NCI-H2081 treated with DMSO at 0.1 percent for 48 hours (cell line): ENCODE data around the gene ELFN1.

ENCODE experiments used
- DNase-seq: peaks from one replicate; lab custom pipeline; 2025; lab: John Stamatoyannopoulos, UW

Gene ELFN1

GRCh38 chr7:1642291-1642731 lies 27.8 kb upstream of the ELFN1 start:
- DNase-seq = no peak

DNA sequence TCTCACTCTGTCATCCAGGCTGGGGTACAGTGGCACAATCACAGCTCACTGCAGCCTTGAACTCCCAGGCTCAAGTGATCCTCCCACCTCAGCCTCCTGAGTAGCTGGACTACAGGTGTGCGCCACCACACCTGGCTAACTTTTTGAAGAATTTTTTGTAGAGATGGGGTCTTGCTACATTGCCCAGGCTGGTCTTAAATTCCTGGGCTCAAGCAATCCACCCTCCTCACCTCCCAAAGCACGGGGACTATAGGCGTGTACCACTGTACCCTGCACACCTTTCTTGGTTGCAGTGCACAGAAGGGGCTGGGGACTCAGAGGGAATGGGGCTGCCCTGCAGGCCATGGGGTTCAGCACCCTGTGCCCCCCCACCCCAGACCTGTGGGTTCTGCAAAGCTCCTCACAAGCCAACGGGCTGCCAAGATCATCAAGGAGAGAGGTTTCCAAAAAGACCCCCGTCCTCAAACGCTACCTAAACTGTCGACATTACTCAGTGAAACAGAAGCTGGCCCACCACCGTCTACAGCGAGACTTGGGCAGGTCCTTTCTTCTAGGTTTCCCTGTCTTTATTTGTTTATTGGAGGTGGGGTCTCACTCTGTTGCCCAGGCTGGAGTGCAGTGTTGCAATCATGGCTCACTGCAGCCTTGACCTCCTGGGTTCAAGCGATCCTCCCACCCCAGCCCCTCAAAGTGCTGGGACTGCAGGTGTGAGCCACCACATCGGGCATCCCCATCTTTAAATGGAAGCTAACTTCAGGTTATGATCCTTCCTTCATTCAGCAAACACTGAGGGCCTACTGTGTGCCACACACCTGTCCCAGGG lies 26.6 kb upstream of the ELFN1 start:
- no peak for DNase-seq

GRCh38 chr7:1644341-1645070 lies 25.6 kb upstream of the ELFN1 start:
- no peak for DNase-seq

- no peak for DNase-seq
Measured at GRCh38 chr7:1645071-1645409, 25.0 kb upstream of the ELFN1 start.

DNA sequence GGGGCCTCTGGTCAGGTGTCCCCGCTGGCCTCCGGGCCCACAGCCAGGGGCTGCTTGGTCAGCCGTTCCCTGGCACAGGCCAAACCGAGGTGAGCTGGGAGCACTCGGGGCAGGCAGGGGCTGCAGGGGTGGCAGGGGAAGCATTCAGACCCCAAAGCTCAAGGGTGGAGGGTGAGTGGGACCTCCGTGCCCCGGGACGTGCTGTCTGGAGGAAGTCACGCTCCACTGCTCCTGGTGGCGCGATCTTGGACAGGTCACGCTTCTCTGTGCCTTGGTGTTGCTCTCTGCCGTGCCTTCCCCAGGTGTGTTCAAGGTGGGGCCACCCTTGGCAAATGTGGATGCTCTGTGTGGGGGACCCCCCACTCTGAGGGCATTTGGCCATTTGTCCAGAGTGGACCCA lies 24.6 kb upstream of the ELFN1 start:
- no peak for DNase-seq

GRCh38 chr7:1646391-1646790 lies 23.7 kb upstream of the ELFN1 start:
- no peak for DNase-seq

GRCh38 chr7:1646957-1647891 lies 22.9 kb upstream of the ELFN1 start:
- DNase-seq = no peak

- DNase-seq = no peak
Measured at GRCh38 chr7:1647961-1648672, 22.0 kb upstream of the ELFN1 start.

DNA sequence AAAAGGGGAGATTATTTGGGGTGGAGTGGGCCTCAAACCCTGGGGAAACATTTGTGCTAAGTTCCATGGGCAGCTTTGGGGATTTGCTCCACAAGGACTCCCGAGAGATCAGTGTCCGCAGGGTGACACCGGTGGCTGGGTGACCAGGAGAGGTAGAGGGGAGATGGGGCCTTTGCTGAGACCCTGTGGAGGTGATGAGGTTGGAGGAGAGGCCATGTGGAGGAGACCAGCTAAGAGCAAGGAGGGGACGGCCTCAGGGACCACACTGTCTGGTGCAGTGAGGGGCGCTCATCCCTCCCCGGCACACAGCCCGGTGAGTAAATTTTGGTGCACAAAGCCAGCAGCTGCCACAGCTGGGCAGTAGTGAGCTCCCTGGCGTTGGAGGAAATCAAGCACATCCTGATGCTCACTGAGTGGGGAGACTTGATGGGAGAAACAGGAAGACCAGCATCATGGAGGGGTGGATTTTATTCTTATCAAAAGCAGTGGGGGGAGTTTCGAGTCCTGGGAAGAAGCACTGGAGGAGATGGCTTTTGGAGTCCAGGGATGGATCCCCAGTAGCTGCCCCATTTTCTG lies 20.2 kb upstream of the ELFN1 start:
- no peak for DNase-seq

GRCh38 chr7:1650363-1651030 lies 19.6 kb upstream of the ELFN1 start:
- DNase-seq = no peak

DNA sequence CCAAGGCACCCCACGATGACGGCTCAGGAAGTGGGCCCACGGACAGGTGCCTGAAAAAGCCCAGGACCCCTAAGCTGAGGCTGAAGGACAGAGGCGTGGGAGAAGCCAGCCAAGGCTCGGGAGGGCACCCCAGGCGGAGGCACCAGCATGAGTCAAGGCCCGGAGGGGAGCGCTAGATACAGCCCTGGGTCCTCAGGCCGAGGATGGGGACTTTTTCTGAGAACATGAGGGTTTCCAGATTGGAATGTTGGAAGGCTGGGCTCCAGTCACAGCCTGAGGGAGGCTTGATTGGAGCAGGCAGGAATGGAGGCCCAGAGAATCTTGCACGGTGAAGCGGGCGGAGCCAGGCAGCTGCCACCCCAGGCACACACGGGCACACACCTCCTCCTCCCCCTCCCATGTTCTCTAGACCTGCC lies 19.0 kb upstream of the ELFN1 start:
- DNase-seq = no peak

DNA sequence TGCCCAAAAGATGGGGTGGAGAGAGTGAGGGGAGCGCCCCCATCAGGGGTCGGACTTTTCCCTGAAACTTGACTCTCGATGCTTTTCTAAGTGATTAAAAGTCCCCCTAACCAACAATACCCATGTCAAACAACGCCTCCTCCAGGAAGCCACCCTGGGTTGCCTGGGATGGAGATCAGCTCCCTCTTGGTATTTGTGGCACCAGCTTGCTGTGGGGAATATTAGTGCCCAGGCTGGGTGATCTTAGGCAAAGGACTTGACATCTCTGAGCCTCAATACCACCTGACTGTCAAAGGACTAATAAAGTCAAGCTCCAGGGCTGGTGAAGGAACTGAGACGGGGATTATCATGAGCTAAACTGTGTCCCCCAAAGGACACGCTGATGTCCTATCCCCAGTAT lies 18.2 kb upstream of the ELFN1 start:
- no peak for DNase-seq

GRCh38 chr7:1653500-1653899 lies 16.6 kb upstream of the ELFN1 start:
- no peak for DNase-seq

- DNase-seq = no peak
Measured at GRCh38 chr7:1654111-1654510, 16.0 kb upstream of the ELFN1 start.

- no peak for DNase-seq
Measured at GRCh38 chr7:1654738-1655475, 15.2 kb upstream of the ELFN1 start.

GRCh38 chr7:1659696-1660095 lies 10.4 kb upstream of the ELFN1 start:
- DNase-seq = no peak

GRCh38 chr7:1661461-1661860 lies 8.6 kb upstream of the ELFN1 start:
- DNase-seq = no peak

DNA sequence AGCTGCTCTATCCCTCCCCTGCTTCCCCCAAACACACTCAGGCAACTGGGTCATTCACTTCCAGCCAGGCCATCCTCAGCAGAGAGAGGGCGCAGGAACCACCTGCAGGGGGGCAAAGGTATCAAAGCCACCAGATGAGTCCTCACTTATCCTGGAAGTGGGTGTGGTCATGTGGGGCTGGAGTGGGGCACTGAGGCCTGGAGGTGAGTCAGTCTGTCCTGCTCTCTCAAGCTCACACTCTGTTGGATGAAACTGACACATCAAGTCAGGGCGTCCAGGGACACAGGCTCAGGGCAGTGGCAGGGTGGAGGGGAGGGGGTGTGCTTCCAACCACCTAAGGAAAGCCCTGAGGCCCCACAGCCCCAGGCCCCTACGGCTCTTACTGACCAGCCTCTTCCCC lies 8.0 kb upstream of the ELFN1 start:
- DNase-seq = no peak

DNA sequence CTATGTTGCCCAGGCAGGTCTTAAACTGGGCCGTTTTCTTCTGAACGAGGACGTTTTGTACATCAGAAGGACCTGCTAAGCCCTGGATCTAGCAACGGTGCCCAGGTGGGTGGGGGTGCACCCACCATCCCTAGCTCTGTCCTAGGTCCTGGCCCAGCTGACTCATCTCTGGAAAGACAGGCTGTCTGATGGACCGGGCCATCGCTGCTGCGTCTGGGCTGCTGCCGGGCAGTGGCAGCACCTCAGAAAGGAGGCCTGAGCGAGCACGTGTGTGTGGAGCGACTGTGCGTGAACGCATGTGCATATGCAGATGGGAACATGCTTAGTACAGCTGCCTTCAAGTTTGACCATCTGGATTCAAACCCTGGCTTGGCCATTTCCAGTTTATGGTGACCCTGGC lies 7.3 kb upstream of the ELFN1 start:
- no peak for DNase-seq

GRCh38 chr7:1663223-1663622 lies 6.9 kb upstream of the ELFN1 start:
- DNase-seq = no peak
